HG02870 (cell line): ENCODE measurements around the gene CCDC40.

ENCODE experiments used
- ATAC-seq: cut with Tn5 transposase; IDR thresholded peaks from one replicate; pipeline ENCODE4 v1.9.1; 2021; ENCODE audit warnings: mild to moderate bottlenecking, moderate library complexity; ENCODE audit not compliant: unreplicated experiment

Gene CCDC40

GRCh38 chr17:79997011-79997660 lies 39.3 kb upstream of the CCDC40 start:
- no peak for ATAC-seq

GRCh38 chr17:80000136-80000535 lies 36.3 kb upstream of the CCDC40 start:
- ATAC-seq: no peak

GRCh38 chr17:80000981-80001775 lies 35.3 kb upstream of the CCDC40 start:
- no peak for ATAC-seq

- no peak for ATAC-seq
Observed at GRCh38 chr17:80002070-80002641, 34.3 kb upstream of the CCDC40 start.

DNA sequence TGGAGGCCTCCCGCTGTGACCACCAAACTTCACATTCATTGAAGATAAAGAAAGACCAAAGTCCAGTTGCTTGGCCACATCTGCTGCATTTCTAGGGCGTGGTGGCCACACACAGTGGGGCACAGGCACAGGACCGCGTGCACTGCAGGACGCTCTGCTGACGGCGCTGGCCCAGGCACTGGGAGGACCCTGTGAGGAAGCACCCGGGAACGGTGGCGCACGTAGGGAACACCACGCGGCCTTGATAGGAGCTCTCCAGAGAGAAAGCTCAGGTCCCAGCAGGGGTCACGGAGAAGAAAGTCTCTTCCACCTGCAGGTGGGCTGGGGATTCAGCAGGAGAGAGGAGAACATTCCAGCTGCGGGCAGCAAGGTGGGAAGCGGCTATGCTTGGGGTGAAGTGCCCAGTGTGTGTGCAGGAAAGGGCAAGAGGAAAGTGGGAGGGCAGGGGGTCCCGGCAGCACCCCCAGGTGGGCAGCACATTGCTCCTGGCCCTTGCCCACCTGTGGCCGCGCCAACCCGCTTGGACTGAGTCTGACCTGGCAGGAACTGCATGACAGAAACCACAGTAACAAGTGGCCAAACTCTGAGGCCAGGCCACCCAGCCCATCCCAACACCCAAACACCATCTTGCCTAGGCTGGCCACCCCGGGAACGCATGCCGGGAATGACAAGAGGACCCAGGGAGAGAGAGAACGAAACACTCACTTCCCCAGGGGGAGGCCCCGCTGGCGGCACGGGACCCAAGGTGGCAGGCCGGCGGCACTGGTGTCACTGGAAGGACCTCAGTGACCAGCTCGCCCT lies 33.6 kb upstream of the CCDC40 start:
- ATAC-seq: no peak

- ATAC-seq: no peak
Observed at GRCh38 chr17:80003969-80004368, 32.5 kb upstream of the CCDC40 start.

DNA sequence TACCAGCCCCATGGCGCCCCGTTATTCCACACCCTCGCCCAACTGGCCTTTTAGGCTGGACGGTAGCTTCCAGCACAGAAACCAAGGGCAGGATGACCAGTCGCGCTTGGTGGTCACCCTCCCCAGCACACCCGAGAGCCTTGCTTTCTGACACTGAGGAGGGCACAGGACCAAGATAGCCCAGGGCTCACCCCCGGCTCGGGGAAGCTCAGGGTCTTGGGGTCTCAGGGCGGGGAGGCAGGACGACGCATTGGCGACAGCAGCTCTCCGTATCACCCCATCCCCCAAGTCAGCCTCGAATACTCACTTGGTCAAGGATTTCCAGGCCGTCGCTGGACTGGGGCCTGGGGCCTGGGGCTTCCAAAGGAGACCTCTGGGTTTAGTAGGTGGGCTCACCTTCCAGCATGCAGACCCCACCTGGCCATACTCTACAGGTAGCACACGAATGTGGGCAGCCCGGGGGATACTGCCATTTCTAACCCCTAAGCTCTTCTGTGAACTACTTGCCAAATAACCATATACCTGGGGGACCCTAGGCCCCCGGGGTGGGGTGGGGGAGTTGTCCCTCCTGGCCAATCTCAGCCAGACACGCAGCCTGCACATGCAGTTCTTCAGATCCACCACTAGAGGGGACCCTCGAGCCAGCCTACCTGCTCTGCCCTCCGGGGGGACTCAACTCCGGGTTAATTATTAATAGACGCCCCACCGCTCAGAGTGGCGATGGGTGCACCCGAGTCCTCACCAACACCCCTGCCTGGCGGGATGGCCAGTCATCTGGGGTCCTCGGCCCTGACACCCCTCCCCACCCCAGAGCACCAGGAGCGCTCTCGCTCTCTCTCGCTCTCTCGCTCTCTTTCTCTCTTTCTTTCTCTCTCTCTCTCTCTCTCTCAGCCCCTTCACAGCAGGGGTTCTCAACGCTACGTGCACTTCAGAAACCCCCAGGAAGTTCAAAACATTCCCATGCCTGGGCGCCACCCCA lies 30.8 kb upstream of the CCDC40 start:
- ATAC-seq: no peak

DNA sequence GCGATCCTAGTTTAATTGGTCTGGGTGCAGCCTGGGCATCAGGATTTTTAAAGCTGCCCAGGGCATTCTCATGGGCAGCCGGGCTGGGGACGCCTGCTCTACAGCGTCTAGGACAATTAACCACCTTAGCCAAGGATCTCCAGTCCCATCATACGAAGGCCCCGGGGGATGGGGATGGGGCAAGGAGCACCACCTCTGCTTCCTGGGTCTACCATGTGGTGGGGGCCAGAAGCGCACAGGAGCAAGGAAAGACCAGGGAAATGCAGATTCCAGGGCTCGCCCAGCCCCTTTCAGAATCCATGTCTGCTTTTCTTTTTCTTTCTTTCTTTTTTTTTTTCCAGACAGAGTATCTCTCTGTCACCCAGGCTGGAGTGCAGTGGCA lies 30.1 kb upstream of the CCDC40 start:
- no peak for ATAC-seq

DNA sequence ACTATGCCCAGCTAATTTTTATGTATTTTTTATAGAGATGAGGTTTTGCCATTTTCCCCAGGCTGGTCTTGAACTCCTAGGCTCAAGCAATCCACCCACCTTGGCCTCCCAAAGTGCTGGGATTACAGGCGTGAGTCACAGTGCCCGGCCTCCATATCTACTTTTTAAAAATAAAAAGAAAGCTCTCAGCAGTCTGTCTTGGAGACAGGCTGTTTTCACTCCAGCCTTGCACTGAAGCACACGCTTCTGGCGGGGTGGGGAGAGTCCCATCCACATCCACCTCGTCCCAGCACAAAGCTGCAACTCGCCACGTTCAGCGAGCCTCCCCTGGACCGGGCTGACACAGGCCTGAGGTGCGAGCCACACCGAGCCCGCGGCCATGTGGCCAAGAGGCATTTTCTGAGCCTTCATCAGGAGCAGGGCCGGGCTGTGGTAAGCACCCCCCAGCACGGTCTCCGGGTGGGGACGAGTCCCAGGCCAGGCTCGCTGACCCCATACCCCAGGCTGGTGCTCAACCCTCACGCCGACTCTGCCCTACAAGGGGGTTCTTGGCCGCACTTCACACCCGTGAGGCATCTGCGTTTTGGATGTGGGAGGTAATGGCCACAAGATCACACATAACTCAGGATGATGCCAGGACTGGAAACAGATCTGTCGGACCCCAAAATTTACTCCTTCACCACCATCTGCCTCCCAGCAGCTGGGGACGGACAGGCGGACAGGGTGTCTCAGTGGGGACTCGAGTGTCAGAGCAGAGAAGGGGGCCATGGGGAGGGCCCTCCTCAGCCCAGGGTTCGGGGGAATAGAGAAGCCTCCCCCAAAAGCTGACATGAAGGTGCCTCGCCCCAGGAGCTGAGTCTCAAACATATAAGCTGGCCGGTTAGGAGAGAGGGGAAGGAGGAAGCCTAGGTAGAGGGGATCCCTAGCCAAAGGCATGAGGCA lies 29.4 kb upstream of the CCDC40 start:
- ATAC-seq: no peak

GRCh38 chr17:80007939-80008338 lies 28.5 kb upstream of the CCDC40 start:
- ATAC-seq: no peak

DNA sequence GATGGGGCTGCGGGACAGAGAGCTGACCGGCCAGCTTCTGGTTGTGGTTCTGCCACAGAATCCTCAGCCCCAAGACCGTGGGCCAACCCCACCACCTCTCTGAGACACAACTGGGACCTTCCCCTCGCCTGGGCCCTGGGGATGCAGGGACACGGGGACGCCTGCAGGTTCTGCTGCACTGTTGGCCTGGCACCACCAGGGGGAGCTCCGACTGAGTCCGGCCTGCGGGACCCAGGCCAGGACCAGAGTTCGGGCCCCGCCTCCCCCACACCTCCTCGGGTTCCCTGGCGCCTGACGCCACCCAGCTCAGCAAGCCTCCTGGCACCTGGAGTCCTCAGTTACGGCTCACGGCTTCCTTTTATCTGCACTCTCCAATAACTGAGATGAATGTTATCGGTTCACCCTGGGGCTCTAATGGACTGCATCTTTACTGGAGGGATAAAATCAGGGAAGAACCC lies 28.0 kb upstream of the CCDC40 start:
- no peak for ATAC-seq

- no peak for ATAC-seq
Observed at GRCh38 chr17:80008848-80009247, 27.6 kb upstream of the CCDC40 start.

DNA sequence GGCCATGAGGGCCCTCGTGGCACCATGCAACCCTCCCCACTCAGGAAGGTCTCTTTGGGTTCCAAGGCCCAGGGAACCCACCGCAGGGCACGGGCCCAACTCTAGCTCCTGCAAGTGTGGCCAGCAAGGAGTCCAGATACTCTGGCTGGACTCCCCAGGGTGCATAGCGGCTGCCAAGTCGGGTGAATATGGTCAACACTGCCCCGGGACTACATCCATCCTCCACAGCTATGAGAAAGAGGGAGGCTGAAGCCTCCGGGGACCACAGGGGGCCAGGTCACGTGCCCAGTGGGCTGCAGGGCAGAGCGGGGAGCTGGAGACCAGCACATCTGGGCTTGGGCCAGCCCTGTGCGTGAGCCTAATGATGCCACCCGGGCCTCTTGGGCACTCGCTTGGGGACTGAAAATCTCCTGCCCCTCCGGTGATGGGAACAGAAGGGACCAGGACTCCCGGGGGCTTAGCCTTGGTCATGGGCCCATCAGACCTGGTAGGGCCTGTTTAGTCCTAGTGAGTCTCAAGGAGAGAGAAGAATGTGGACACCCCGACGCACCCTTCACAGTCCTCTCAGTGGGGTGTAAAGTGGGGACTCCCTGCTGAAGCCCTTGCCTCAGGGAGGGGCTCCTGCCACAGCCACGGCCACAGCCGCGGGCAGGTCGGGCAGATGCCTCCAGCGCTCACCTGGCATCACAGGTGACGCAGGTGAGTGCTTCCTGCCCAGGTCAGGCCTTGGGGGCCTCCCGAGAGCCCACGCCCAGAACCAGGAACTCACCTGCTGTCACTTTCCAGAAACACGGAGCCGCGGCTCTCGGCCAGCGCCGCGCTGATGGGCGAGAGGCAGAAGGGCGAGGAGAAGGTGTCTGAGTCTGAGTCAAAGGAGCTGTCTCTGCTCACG lies 26.8 kb upstream of the CCDC40 start:
- ATAC-seq: no peak

DNA sequence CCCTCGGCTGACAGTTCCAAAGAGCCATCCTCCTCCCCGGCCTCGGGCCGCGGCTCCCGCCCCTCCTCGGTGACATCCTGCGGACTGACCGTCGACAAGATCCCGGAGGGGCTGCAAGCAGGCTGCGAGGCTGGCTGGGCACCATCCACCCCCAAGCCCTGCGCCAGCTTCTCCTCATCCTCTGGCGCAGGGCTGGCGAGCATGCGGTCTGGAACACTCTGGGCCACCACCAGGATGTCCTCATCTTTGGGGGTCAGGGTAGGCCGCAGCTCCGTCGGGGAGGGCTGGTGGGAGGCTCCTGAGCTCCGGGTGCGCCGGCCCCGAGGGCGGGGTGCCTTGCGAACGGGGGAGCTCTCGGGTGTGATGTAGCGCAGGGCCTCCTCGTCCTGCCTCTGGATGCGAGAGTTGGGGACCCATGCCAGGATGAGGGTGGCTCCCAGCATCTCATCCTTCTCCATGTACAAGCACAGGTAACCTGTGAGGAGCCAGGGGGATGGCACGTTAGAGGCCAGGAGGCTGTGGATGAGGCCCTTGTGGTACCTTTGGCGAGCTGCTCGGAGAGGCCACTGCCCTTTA lies 26.1 kb upstream of the CCDC40 start:
- no peak for ATAC-seq

GRCh38 chr17:80011989-80012555 lies 24.4 kb upstream of the CCDC40 start:
- no peak for ATAC-seq

DNA sequence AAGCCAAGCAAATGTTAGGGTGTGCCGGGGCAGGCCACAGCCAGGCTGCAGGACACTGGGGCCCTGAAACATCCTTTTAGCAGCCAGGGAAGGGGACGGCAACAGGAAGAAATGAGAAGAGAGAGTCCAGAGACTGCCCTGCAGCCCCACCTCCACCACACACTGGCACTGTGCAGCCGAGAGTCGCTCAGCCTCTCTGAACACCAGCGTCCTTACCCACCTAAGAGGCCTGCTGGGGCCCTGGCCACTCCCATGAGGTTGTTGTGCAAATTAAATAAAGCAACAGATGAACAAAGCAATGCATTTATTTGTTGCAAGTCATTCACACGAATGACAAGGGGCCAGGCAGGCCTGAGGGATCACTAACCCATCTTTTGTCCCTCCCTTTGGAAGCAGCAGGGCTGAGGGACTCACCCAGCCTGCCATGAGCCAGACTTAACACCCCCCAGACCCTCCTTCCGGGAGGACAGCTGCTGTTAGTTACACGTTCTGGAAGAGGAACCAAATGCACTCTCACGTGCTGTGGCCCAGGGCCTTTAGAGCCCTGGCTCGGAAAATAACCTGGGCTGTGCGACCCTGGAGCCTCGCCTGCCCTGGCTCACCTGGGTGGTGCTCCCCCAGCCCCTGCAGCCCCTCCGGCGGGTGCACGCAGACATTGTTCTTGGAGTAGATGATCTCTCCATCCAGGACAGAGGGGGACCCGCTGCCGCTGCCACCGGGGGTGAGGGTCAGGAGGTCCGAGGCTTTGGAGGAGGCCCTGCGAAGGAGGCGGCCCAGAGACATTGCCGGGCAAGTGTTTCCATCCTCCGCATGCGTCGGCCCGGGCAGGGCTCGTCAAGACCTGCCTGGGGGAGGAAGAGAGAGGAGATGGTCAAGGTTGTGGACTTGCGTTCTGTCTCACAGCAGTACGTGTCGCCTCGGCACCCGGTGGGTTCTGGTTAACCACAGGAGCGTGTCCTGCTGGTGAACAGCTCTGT lies 23.4 kb upstream of the CCDC40 start:
- ATAC-seq: no peak
